Measurements from ENCODE around the gene NFYA. TPM values are rescaled to one million over a fixed set of nuclear protein-coding genes. Genes with fewer than 3 reads are reported as not detected.

The NFYA gene
- total RNA-seq, 1 donor from 2014 or later: 40.4 TPM

- no peak for DNase-seq (ENCODE audit: extremely low spot score, unreplicated experiment)
- no peak for TF ChIP-seq CTCF (conservative IDR thresholded peaks at IDR 0.05)
- H3K36me3 Mint-ChIP-seq: peaks cover 31% of the 10 kb centered on the region
- no peaks in the 10 kb centered on the region for H3K9me3 Mint-ChIP-seq
- H3K27ac Mint-ChIP-seq: no peak overlapping the region
- no peaks in the 10 kb centered on the region for H3K27me3 Mint-ChIP-seq
- H3K4me3 Mint-ChIP-seq: no peak overlapping the region
- H3K4me1 Mint-ChIP-seq (ENCODE audit: unreplicated experiment): peaks cover under 1% of the 10 kb centered on the region
These were observed 7.8 kb downstream of the NFYA start for GRCh38 chr6:41080621-41081020.

GRCh38 chr6:41083072-41083471 is 10.3 kb downstream of the NFYA start:
- Mint-ChIP-seq H3K4me1 (ENCODE audit: unreplicated experiment) (no peaks in the 10 kb centered on the region), H3K36me3 (peaks cover 42% of the 10 kb centered on the region)
- TF ChIP-seq CTCF (conservative IDR thresholded peaks at IDR 0.05): no peak

GRCh38 chr6:41085182-41085581 is 12.4 kb downstream of the NFYA start:
- no peak for DNase-seq (ENCODE audit: extremely low spot score, unreplicated experiment)
- TF ChIP-seq CTCF (conservative IDR thresholded peaks at IDR 0.05): no peak
- peaks cover 43% of the 10 kb centered on the region for H3K36me3 Mint-ChIP-seq

More at GRCh38 chr6:41083072-41083471, 10.3 kb downstream of the NFYA start:
- H3K4me3 Mint-ChIP-seq: no peak overlapping the region
- DNase-seq (ENCODE audit: extremely low spot score, unreplicated experiment): no peak
- no peak overlapping the region for H3K27ac Mint-ChIP-seq
- H3K27me3 Mint-ChIP-seq: no peaks in the 10 kb centered on the region
- H3K9me3 Mint-ChIP-seq: no peaks in the 10 kb centered on the region

GRCh38 chr6:41088451-41088850 is 15.7 kb downstream of the NFYA start:
- no peaks in the 10 kb centered on the region for H3K4me1 Mint-ChIP-seq (ENCODE audit: unreplicated experiment)
- TF ChIP-seq CTCF (conservative IDR thresholded peaks at IDR 0.05): no peak
- H3K27me3 Mint-ChIP-seq: no peaks in the 10 kb centered on the region
- H3K27ac Mint-ChIP-seq: no peak overlapping the region
- no peak overlapping the region for H3K4me3 Mint-ChIP-seq
- peaks cover 39% of the 10 kb centered on the region for H3K36me3 Mint-ChIP-seq
- DNase-seq (ENCODE audit: extremely low spot score, unreplicated experiment): no peak
- H3K9me3 Mint-ChIP-seq: no peaks in the 10 kb centered on the region

More at GRCh38 chr6:41085182-41085581, 12.4 kb downstream of the NFYA start:
- Mint-ChIP-seq H3K9me3 (no peaks in the 10 kb centered on the region), H3K4me1 (ENCODE audit: unreplicated experiment) (no peaks in the 10 kb centered on the region), H3K27ac (no peak overlapping the region), H3K27me3 (no peaks in the 10 kb centered on the region), H3K4me3 (no peak overlapping the region)

GRCh38 chr6:41090841-41091761 is 18.3 kb downstream of the NFYA start:
- Mint-ChIP-seq H3K27ac (no peak overlapping the region), H3K9me3 (no peaks in the 10 kb centered on the region), H3K36me3 (peaks cover 34% of the 10 kb centered on the region), H3K4me1 (ENCODE audit: unreplicated experiment) (no peaks in the 10 kb centered on the region), H3K27me3 (no peaks in the 10 kb centered on the region), H3K4me3 (no peak overlapping the region)
- no peak for TF ChIP-seq CTCF (conservative IDR thresholded peaks at IDR 0.05)
- DNase-seq (ENCODE audit: extremely low spot score, unreplicated experiment): no peak

All from type B pancreatic cell (in vitro differentiated cells).